Activated T-cell treated with anti-CD3 and anti-CD28 coated beads, Interleukin-2, amount 50 U/mL, for 1 hour (primary cell): ENCODE results near the gene NUDCD2.
"Not testable (repeated sequence)": the region's sequence is repeated elsewhere in the genome, so short reads cannot be mapped to it uniquely, and the experiment has no call there.

Experiments
- DNase-seq: peaks from one replicate; pipeline ENCODE4 v3.0.0-alpha.2; 2020

NUDCD2 gene

GRCh38 chr5:163463063-163463435 is 3.1 kb upstream of the NUDCD2 start:
- DNase-seq, result no peak

- DNase-seq, result no peak
Observed at GRCh38 chr5:163460562-163461171, 765 bp upstream of the NUDCD2 start, which contains the start of gene HMMR. TSS of gene HMMR (plus strand) at chr5:163460632. CDS start at chr5:163460693, 61 bp downstream.

DNA sequence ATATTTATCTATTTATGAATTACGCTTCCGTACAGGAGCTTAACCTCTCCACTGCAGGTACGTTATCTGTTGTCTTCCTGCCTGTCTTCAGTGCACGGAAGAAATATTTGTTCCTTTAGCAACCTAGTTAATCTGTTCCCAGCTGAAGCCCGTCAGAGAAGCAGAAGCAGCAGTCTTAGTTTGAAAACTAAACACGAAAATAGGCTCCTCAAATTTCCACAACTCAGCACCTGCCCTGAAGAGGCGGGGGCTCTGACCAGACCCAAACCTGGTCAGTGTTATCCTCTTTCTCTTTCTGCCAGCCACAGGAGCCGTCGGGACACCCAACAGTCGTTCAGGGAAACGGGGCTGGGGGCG is 462 bp downstream of the NUDCD2 start:
- DNase-seq, result no peak

DNA sequence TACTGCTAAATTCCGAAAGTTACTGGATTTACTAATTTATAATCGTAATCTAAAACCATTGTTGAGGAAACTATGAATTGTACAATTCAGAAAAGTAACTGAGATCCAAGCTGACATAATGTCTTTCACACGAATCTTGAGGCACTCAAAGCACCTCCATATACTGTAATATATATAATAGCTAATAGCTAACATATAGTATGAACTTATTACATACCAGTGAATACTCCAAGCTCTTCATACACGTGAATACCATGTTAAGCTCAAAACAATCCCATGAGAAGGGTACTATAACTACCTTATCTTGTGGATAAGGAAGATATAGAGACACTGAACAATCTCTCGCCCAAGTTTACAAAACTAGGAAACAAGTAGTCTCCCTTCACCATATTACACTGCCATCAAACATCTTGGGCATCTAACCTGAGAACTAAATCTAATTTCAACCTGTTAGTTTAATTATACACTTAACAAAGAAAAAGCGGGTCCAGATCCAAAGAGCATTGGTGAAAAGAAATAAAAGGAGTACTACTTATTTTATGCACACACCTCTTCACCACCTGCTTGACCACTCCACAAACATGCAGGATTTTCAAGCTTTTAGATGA is 1.0 kb downstream of the NUDCD2 start:
- DNase-seq, result no peak

DNA sequence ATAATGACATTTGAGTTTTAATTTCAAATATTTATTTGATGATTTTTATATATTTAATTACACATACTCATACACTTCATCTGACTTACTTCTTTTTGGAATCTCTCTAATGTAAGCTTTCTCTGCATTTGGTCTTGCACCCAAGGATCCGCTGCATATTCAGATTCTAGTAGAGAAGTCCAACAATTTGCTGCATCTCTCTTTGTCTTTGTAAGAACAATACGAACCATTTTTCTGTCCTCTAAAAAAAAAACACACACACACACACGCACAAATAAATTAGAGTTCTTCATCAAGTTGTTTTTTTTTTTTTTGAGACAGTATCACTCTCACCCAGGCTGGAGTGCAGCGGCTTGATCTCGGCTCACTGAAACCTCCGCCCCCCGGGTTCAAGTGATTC is 3.1 kb downstream of the NUDCD2 start:
- no peak for DNase-seq

DNA sequence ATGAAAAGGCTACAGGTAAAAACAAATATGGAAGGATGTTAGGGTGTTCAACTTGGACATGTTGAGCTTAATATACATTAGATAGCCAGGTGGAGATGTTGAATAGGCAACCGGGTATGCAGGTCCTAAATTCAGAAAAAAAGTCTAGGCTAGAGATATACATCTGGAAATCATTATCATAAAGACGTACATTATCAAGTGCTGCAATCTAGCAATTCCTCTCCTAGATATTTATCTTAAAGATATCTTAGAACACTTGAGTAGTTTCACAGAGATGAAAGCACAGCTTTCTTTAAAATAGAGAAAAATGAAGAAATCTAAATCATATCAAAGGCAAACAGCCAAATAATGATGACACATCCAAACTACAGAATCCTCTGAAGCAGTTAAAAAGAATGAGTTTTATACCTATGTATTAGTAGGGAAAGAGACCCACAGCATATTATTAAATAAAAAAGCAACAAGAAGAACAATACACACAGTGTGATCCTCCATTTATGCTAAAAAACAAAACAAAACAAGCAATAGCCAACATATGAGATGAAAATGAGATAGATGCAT is 3.8 kb downstream of the NUDCD2 start:
- DNase-seq, result no peak

DNA sequence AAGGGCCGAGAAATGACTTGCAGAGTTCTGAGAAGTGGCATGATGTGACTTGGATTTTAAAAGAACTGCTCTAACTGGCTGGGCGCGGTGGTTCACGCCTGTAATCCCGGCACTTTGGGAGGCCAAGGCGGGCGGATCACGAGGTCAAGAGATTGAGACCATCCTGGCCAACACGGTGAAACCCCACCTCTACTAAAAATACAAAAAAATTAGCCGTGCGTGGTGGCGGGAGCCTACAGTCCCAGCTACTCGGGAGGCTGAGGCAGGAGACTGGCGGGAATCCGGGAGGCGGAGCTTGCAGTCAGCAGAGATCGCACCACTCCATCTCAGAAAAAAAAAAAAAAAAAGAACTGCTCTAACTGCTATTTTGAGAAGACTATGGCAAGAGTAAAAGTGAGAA is 4.5 kb downstream of the NUDCD2 start:
- DNase-seq, result not testable (repeated sequence)

- no peak for DNase-seq
Observed at GRCh38 chr5:163453705-163454104, 6.2 kb downstream of the NUDCD2 start.

DNA sequence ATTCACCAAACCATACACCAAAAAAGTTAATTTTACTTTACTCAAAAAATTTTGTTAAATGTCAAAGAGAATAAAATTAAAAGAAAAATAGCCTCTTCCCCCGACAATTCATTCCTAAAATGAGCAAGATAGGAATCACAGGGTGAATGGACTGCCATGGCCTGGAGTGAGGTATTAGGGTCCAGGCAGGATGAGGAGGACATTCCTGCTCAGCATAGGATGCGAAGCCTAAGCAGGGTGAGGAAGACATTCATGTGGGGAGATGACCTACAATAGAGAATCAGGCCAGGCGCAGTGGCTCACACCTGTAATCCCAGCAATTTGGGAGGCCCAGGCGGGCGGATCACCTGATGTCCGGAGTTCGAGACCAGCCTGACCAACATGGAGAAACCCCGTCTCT is 8.4 kb downstream of the NUDCD2 start:
- no peak for DNase-seq

DNA sequence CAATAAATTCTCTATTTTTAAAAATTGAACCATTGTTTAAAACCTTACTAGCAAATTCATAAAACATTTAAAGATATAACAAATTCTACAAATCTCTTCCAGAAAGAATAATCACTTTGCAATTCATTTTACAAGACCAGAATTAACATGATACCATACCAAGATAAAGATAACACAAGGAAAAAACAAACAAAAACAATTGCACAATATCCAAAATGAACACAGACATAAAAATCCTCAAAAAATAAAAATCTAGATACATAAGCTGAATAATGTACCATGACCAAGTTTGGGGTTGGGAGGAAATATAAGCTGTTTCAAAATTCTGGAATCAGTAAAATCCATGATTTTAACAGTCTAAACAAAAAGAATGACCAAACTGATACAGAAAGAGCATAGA is 11.4 kb downstream of the NUDCD2 start:
- DNase-seq, result no peak

GRCh38 chr5:163447875-163448274 is 12.0 kb downstream of the NUDCD2 start:
- no peak for DNase-seq

DNA sequence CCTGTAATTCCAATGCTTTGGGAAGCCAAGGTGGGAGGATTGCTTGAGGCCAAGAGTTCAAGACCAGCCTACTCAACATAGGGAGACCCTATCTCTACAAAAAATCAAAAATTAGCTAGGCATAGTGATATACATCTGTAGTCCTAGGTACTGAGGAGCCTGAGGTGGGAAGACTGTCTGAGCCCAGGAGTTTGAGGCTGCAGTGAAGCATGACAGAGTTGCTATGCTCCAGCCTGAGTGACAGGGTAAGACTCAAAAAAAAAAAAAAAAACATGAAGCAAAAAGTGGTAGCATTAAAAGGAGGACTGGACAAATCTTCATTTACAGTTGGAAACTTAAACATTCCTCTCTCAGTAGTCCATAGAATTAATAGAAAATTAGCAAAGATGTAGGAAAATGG is 12.7 kb downstream of the NUDCD2 start:
- no peak for DNase-seq

DNA sequence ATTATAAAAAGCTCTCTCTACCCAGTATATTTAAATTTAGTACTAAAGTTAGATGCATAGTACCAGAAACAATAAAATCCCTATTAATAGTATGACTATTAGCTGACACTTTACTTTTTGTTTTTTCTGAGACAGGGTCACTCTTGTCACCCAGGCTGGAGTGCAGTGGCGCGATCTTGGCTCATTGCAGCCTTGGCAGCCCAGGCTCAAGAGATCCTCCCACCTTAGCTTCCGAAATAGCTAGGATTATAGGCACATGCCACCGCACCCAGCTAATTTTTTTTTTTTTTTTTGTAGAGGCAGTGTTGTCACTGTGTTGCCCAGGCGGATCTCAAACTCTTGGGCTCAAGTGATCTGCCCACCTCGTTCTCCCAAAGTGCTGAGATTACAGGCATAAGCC is 14.6 kb downstream of the NUDCD2 start:
- DNase-seq, result no peak

- DNase-seq, result no peak
Observed at GRCh38 chr5:163444526-163444925, 15.4 kb downstream of the NUDCD2 start.

GRCh38 chr5:163440954-163441353 is 18.9 kb downstream of the NUDCD2 start:
- no peak for DNase-seq

GRCh38 chr5:163439092-163439425 is 20.8 kb downstream of the NUDCD2 start:
- DNase-seq, result no peak

DNA sequence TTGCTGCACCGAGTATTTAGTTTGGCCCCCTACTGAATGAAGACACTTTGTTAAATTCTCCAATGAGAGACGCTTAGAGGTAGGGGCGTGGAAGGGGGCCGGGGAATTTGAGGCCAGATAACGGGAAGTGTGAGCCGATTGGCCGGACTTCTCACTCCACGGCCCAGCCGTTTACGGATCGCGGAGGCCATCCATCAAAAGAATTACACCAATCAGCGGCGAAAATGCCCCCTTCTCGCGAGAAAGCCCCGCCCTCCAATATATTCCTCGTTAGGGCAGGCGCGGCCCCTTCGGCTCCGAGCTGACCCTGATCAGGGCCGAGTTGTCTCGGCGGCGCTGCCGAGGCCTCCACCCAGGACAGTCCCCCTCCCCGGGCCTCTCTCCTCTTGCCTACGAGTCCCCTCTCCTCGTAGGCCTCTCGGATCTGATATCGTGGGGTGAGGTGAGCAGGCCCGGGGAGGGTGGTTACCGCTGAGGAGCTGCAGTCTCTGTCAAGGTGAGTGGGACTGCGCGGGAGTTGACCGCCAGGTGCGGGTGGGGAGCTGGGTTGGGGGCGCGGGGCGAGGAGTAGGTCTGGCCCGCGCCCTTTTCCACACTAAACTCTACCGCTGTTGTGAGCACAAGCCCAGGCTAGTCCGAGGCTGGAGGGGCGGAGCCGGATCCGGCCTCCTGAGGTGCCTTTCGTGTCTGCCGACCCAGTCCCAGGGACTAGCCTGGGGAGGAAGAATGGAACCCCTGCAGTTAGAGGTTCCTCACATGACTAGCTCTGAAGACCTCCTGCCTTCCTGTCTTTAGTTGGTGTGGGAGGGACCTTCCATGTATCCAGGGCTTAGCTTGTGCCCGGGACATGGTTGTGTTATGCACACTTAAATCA is 22.4 kb downstream of the NUDCD2 start, which contains the start of gene CCNG1:
Gene CCNG1 (plus strand): TSS at position 287 of the 874 bp plus-strand sequence. CDS start 1,662 bp downstream, outside the sequence.
- peak; percentile 82 for DNase-seq

DNA sequence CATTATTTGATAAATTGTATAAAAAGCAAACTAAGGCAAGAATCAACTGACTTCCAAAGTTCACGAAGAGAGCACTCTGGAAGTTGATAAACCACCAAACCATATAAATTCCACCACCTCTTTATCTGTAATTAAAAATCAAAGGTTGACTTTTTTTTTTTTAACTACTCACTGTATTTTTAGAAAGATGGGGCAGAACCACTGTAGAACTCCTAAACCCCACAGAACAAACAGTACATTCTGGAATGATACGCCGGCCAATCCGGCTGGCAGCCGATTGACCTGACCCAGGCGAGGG is 22.9 kb downstream of the NUDCD2 start:
- DNase-seq, result no peak

DNA sequence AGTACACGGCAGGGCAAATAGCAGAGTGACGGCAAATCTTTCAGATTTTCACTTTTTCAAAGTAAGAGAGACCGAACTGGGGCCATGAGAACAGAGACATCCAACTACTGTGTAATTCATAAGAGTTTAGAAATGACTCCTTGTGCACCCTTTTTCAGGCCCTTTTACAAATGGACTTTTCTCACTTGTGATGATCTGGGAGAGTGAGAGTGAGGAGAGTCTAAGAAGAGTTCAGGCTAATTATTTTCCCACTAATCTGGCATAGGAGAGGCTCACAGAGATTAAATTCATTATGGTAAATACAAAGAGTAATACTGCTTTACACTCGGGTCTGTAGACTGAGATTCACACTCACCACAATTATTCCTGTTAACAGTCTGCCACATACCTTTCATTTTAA is 23.4 kb downstream of the NUDCD2 start:
- no peak for DNase-seq

- DNase-seq, result no peak
Observed at GRCh38 chr5:163434401-163434866, 25.5 kb downstream of the NUDCD2 start.

DNA sequence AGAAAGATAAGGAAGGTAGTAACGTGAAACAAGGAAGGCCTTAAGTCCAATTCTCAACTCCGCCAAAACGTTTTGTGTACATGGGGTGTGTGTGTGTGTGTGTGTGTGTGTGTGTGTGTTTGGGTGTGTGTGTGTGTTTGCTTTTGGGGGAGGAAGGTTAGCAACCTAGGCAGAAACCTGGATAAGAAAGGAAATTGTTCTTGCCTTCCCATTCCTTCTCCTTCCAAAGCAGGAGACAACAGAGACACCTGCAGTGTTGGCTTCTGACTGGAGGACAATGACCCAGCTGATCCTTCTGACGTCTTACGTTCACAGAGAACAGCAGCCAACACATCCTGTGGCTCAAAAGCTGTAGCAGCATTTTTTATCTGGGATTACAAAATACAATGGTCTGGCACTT is 26.6 kb downstream of the NUDCD2 start:
- DNase-seq, result no peak

- no peak for DNase-seq
Observed at GRCh38 chr5:163432544-163432943, 27.4 kb downstream of the NUDCD2 start.

- not testable (repeated sequence) for DNase-seq
Observed at GRCh38 chr5:163426128-163426527, 33.8 kb downstream of the NUDCD2 start.

DNA sequence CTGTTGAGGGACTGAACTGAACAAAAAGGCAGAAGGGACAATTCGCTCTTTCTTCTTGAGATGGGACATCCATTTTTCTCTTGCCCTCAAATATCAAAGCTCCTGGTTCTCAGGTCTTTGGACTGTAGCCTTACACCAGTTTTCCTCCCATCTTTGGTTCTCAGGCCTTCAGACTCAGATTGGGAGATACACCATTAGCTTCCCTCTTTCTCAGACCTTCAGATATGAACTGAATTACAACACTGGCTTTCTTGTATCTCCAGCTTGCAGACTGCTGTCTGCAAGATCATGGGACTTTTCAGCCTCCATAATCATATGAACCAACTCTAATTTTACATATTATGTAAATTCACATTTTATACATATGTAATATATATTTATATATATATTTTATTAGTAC is 35.1 kb downstream of the NUDCD2 start:
- DNase-seq, result no peak
